Measurements from ENCODE around the gene CTXN1.

DNA sequence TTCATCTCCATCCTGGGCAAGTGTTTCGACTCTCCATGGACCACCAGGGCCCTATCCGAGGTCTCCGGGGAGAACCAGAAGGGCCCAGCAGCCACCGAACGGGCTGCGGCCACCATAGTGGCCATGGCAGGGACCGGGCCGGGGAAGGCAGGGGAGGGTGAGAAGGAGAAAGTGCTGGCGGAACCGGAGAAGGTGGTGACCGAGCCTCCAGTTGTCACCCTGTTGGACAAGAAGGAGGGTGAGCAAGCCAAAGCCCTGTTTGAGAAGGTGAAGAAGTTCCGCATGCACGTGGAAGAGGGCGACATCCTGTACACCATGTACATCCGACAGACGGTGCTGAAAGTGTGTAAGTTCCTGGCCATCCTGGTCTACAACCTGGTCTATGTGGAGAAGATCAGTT, 27.0 kb downstream of the CTXN1 start:
- TF ChIP-seq, protein P1, sequence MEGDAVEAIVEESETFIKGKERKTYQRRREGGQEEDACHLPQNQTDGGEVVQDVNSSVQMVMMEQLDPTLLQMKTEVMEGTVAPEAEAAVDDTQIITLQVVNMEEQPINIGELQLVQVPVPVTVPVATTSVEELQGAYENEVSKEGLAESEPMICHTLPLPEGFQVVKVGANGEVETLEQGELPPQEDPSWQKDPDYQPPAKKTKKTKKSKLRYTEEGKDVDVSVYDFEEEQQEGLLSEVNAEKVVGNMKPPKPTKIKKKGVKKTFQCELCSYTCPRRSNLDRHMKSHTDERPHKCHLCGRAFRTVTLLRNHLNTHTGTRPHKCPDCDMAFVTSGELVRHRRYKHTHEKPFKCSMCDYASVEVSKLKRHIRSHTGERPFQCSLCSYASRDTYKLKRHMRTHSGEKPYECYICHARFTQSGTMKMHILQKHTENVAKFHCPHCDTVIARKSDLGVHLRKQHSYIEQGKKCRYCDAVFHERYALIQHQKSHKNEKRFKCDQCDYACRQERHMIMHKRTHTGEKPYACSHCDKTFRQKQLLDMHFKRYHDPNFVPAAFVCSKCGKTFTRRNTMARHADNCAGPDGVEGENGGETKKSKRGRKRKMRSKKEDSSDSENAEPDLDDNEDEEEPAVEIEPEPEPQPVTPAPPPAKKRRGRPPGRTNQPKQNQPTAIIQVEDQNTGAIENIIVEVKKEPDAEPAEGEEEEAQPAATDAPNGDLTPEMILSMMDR (IDR thresholded peaks at IDR 0.05) = no peak
- TF ChIP-seq POLR2AphosphoS5 (IDR thresholded peaks at IDR 0.05) = no peak

All from prostate gland (tissue), 2 donors.